HCT116 (cell line): ENCODE measurements around the gene RUVBL1. TPM values are rescaled to one million over a fixed set of nuclear protein-coding genes. Genes with fewer than 3 reads are reported as not detected.

Experiments
- ATAC-seq: fragments of 200-7000 bp; cut with Tn5 transposase; 2 replicates; pipeline ENCODE4 v1.9.1; 2020; ENCODE audit warnings: mild to moderate bottlenecking, moderate library complexity
- BruUV-seq: library from RNA; stranded (reverse); fragments of 400-500 nt; replicated peaks from 2 replicates; lab custom pipeline; 2021; lab: Mats Ljungman, UMichigan
- CTCF ChIA-PET: fragments of 300-600 bp; sonication (Branson Sonifier 250); formaldehyde crosslinking; loops from one replicate; lab custom pipeline; 2021; ENCODE audit warnings: antibody characterized with exemption; lab: Charles Lee
- POLR2A ChIA-PET: fragments of 300-600, 350-600 bp; sonication (Branson Sonifier 250); formaldehyde crosslinking; loops from one replicate; lab custom pipeline; 2021; ENCODE audit warnings: antibody characterized with exemption; lab: Charles Lee
- RAD21 ChIA-PET, 2 experiments: fragments of 300-600 bp; sonication (Branson Sonifier 250); formaldehyde crosslinking; loops; one replicate each; lab custom pipeline; 2023; ENCODE audit warnings: low total read pairs in 2 of 2; ENCODE audit not compliant: uncharacterized antibody in 2 of 2, unreplicated experiment in 2 of 2, low non-redundant PET in 1 of 2; lab: Charles Lee
- DNase-seq: peaks from one replicate; pipeline ENCODE4 v3.0.0-alpha.2; 2010; ENCODE audit warnings: low read depth, low spot score
- H2AFZ ChIP-seq: fragments of 200-600 bp; shearing (Covaris generic), sonication (generic); 2 replicates; pipeline ENCODE4 v1.6.1; 2017; ENCODE audit warnings: low read depth, mixed run types, mixed read lengths, antibody characterized with exemption, low read length; ENCODE audit not compliant: poor library complexity, severe bottlenecking
- H3K27ac ChIP-seq: 2 replicates; pipeline ENCODE4 v1.5.1; 2012; ENCODE audit warnings: low read depth, low read length
- H3K27me3 ChIP-seq: fragments of 200-600 bp; sonication (generic); 2 replicates; pipeline ENCODE4 v1.6.1; 2016; ENCODE audit warnings: mixed run types, low read length, mixed read lengths; ENCODE audit not compliant: insufficient read depth
- H3K36me3 ChIP-seq, 2 experiments: fragments of 200-500 bp in 1 of 2; fragments of 200-600 bp in 1 of 2; sonication (Bioruptor generic) in 1 of 2; sonication (generic) in 1 of 2; 2 replicates each; pipeline versions ENCODE4 v1.5.1 to v1.6.1; 2014 to 2016; ENCODE audit warnings: low read length in 2 of 2, inconsistent platforms in 1 of 2, mixed read lengths in 1 of 2, mixed run types in 1 of 2; ENCODE audit not compliant: insufficient read depth in 2 of 2, control insufficient read depth in 1 of 2
- H3K4me1 ChIP-seq, 2 experiments: fragments of 200-600 bp in 1 of 2; sonication (generic) in 1 of 2; 2 replicates each; pipeline versions ENCODE4 v1.5.1 to v1.6.1; 2012 to 2017; ENCODE audit warnings: low read length in 2 of 2, inconsistent platforms in 1 of 2, mild to moderate bottlenecking in 1 of 2, mixed read lengths in 1 of 2, mixed run types in 1 of 2, moderate library complexity in 1 of 2; ENCODE audit not compliant: insufficient read depth in 2 of 2, control insufficient read depth in 1 of 2
- H3K4me2 ChIP-seq: fragments of 200-600 bp; sonication (generic); 2 replicates; pipeline ENCODE4 v1.6.1; 2017; ENCODE audit warnings: mixed run types, low read length, mixed read lengths
- H3K4me3 ChIP-seq, 2 experiments: fragments of 200-600 bp in 1 of 2; sonication (generic) in 1 of 2; replicated peaks in 1 of 2; 2 replicates each; pipeline ENCODE4 v1.5.1; 2011 to 2016; ENCODE audit warnings: low read length in 2 of 2, control low read depth in 1 of 2, low read depth in 1 of 2, mild to moderate bottlenecking in 1 of 2, mixed read lengths in 1 of 2, mixed run types in 1 of 2
- H3K79me2 ChIP-seq: fragments of 200-600 bp; sonication (generic); 2 replicates; pipeline ENCODE4 v1.6.1; 2017; ENCODE audit warnings: mild to moderate bottlenecking, mixed run types, low read length, moderate library complexity, mixed read lengths; ENCODE audit not compliant: insufficient read depth
- H3K9ac ChIP-seq: fragments of 200-600 bp; sonication (generic); 2 replicates; pipeline ENCODE4 v1.6.1; 2016; ENCODE audit warnings: low read length, mixed read lengths
- H3K9me2 ChIP-seq: fragments of 200-600 bp; sonication (generic), shearing (Covaris generic); 2 replicates; pipeline ENCODE4 v1.6.1; 2017; ENCODE audit warnings: mixed run types, mild to moderate bottlenecking, moderate library complexity; ENCODE audit not compliant: insufficient read depth
- H3K9me3 ChIP-seq, 2 experiments: fragments of 200-500 bp in 1 of 2; fragments of 200-600 bp in 1 of 2; sonication (Bioruptor generic) in 1 of 2; sonication (generic) in 1 of 2; 2 replicates each; pipeline ENCODE4 v1.6.1; 2014 to 2017; ENCODE audit warnings: low read length in 2 of 2, mixed read lengths in 2 of 2, inconsistent platforms in 1 of 2, low read depth in 1 of 2, mild to moderate bottlenecking in 1 of 2, mixed run types in 1 of 2, moderate library complexity in 1 of 2; ENCODE audit not compliant: control insufficient read depth in 1 of 2, insufficient read depth in 1 of 2
- H4K20me1 ChIP-seq: fragments of 200-600 bp; sonication (generic), shearing (Covaris generic); 2 replicates; pipeline ENCODE4 v1.6.1; 2017; ENCODE audit warnings: mixed run types, mild to moderate bottlenecking, moderate library complexity; ENCODE audit not compliant: insufficient read depth
- CBX3 ChIP-seq: IDR thresholded peaks from 2 replicates; pipeline ENCODE4 v1.6.1; 2012; ENCODE audit warnings: low read depth
- CEBPB ChIP-seq: IDR thresholded peaks from 2 replicates; pipeline ENCODE4 v1.6.1; 2012; ENCODE audit warnings: low read depth
- EGR1 ChIP-seq: IDR thresholded peaks from 2 replicates; pipeline ENCODE4 v1.6.1; 2012; ENCODE audit warnings: low read depth
- ELF1 ChIP-seq: IDR thresholded peaks from 2 replicates; pipeline ENCODE4 v1.6.1; 2012; ENCODE audit warnings: low read depth, borderline replicate concordance
- EZH2 ChIP-seq: fragments of 200-600 bp; sonication (generic); IDR thresholded peaks from 2 replicates; pipeline ENCODE4 v1.6.1; 2017; ENCODE audit warnings: antibody characterized with exemption, mixed run types
- EZH2phosphoT487 ChIP-seq: fragments of 200-600 bp; IDR thresholded peaks from 2 replicates; pipeline ENCODE4 v1.6.1; 2018; ENCODE audit warnings: antibody characterized with exemption, borderline replicate concordance
- FOSL1 ChIP-seq: IDR thresholded peaks from 2 replicates; pipeline ENCODE4 v1.6.1; 2012; ENCODE audit warnings: low read depth
- POLR2A ChIP-seq: IDR thresholded peaks from 2 replicates; pipeline ENCODE4 v1.7.0; 2011; ENCODE audit warnings: borderline replicate concordance; ENCODE audit not compliant: insufficient read depth, insufficient read length; ENCODE audit errors: extremely low read depth
- POLR2AphosphoS5 ChIP-seq: IDR thresholded peaks from 2 replicates; pipeline ENCODE4 v1.6.1; 2011; ENCODE audit warnings: mild to moderate bottlenecking, low read depth, low read length, moderate library complexity
- RAD21 ChIP-seq: IDR thresholded peaks from 2 replicates; pipeline ENCODE4 v1.6.1; 2012; ENCODE audit warnings: low read depth, mild to moderate bottlenecking
- SP1 ChIP-seq: IDR thresholded peaks from 2 replicates; pipeline ENCODE4 v1.6.1; 2012; ENCODE audit warnings: low read depth
- TCF7L2 ChIP-seq: IDR thresholded peaks from 2 replicates; pipeline ENCODE4 v1.7.0; 2011; ENCODE audit warnings: borderline replicate concordance, inconsistent platforms; ENCODE audit not compliant: insufficient read depth, insufficient read length; ENCODE audit errors: extremely low read depth
- YY1 ChIP-seq: IDR thresholded peaks from 2 replicates; pipeline ENCODE4 v1.6.1; 2011; ENCODE audit warnings: low read length, low read depth, moderate library complexity, mild to moderate bottlenecking; ENCODE audit not compliant: insufficient replicate concordance; ENCODE audit errors: extremely low read depth
- intact Hi-C: fragments of 100-400 bp; cut with micrococcal nuclease; formaldehyde crosslinking; loops from 2 replicates; pipeline ENCODE4 v1.10.0; 2022
- total RNA-seq: library from RNA; stranded (reverse); gene quantifications from one replicate; pipeline ENCODE4 v1.2.1, GENCODE V29; 2021; ENCODE audit not compliant: unreplicated experiment
- TF ChIP-seq, protein P1 (sequence below): IDR thresholded peaks from 2 replicates; pipeline ENCODE4 v1.6.1; 2012; ENCODE audit warnings: low read depth
- TF ChIP-seq, protein P2 (sequence below): IDR thresholded peaks from 2 replicates; pipeline ENCODE4 v1.6.1; 2012
- TF ChIP-seq, protein P3 (sequence below): IDR thresholded peaks from 2 replicates; pipeline ENCODE4 v1.6.1; 2012
- TF ChIP-seq, protein P4 (sequence below), 3 experiments: fragments of 200-600 bp in 1 of 3; sonication (generic) in 1 of 3; IDR thresholded peaks in 2 of 3; conservative IDR thresholded peaks in 1 of 3; 2 replicates each; pipeline ENCODE4 v1.5.1; 2012 to 2017; ENCODE audit warnings: low read depth in 2 of 3, low read length in 2 of 3, antibody characterized with exemption in 1 of 3, borderline replicate concordance in 1 of 3, control low read depth in 1 of 3, mild to moderate bottlenecking in 1 of 3, mixed read lengths in 1 of 3, mixed run types in 1 of 3, moderate library complexity in 1 of 3; ENCODE audit not compliant: insufficient read depth in 1 of 3

The RUVBL1 gene
- total RNA-seq, 1 experiment from 2014 or later = 129 TPM

DNA sequence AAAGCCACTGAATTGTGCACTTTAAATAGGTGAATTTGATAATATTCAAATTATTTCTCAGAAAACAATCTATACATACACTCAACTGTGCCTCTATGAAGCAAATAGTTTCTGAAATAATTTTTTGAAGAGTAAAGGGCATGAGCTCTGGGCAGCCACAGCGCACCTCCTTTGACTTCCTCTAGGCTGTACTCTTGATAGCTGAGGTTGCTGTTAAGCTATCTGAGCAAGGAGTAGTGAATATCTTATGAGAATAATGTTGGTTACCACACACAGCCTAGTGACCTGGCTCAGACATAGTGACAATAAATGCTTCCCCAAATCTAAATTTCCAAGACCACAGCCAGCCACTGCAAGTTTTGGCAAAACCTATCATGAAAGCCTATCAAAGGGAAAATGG, 83.0 kb downstream of the RUVBL1 start:
- POLR2A ChIA-PET = no interaction called here
- Histone ChIP-seq H3K9me2 (no peaks in the 10 kb centered on the region), H2AFZ (no peak overlapping the region), H3K9me3 (no peaks in the 10 kb centered on the region), H3K79me2 (no peaks in the 10 kb centered on the region), H3K9ac (no peak overlapping the region), H3K4me2 (no peak overlapping the region), H3K4me3 (no peak overlapping the region), H3K27ac (no peak overlapping the region), H3K4me1 (no peaks in the 10 kb centered on the region), H4K20me1 (no peaks in the 10 kb centered on the region), H3K36me3 (no peaks in the 10 kb centered on the region), H3K27me3 (no peaks in the 10 kb centered on the region)
- DNase-seq (no peak), ATAC-seq (peak; percentile 53)
- no TSS peak for BruUV-seq
- TF ChIP-seq EGR1 (no peak), TCF7L2 (no peak), CBX3 (no peak), YY1 (no peak), FOSL1 (no peak), SP1 (no peak), ELF1 (no peak), RAD21 (no peak), POLR2AphosphoS5 (no peak), EZH2 (no peak), POLR2A (no peak), CEBPB (no peak), EZH2phosphoT487 (no peak)
- TF ChIP-seq, protein P1, sequence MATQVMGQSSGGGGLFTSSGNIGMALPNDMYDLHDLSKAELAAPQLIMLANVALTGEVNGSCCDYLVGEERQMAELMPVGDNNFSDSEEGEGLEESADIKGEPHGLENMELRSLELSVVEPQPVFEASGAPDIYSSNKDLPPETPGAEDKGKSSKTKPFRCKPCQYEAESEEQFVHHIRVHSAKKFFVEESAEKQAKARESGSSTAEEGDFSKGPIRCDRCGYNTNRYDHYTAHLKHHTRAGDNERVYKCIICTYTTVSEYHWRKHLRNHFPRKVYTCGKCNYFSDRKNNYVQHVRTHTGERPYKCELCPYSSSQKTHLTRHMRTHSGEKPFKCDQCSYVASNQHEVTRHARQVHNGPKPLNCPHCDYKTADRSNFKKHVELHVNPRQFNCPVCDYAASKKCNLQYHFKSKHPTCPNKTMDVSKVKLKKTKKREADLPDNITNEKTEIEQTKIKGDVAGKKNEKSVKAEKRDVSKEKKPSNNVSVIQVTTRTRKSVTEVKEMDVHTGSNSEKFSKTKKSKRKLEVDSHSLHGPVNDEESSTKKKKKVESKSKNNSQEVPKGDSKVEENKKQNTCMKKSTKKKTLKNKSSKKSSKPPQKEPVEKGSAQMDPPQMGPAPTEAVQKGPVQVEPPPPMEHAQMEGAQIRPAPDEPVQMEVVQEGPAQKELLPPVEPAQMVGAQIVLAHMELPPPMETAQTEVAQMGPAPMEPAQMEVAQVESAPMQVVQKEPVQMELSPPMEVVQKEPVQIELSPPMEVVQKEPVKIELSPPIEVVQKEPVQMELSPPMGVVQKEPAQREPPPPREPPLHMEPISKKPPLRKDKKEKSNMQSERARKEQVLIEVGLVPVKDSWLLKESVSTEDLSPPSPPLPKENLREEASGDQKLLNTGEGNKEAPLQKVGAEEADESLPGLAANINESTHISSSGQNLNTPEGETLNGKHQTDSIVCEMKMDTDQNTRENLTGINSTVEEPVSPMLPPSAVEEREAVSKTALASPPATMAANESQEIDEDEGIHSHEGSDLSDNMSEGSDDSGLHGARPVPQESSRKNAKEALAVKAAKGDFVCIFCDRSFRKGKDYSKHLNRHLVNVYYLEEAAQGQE = no peak
- TF ChIP-seq, protein P2, sequence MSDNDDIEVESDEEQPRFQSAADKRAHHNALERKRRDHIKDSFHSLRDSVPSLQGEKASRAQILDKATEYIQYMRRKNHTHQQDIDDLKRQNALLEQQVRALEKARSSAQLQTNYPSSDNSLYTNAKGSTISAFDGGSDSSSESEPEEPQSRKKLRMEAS = no peak
- TF ChIP-seq, protein P3, sequence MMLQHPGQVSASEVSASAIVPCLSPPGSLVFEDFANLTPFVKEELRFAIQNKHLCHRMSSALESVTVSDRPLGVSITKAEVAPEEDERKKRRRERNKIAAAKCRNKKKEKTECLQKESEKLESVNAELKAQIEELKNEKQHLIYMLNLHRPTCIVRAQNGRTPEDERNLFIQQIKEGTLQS = no peak
- TF ChIP-seq, protein P4, sequence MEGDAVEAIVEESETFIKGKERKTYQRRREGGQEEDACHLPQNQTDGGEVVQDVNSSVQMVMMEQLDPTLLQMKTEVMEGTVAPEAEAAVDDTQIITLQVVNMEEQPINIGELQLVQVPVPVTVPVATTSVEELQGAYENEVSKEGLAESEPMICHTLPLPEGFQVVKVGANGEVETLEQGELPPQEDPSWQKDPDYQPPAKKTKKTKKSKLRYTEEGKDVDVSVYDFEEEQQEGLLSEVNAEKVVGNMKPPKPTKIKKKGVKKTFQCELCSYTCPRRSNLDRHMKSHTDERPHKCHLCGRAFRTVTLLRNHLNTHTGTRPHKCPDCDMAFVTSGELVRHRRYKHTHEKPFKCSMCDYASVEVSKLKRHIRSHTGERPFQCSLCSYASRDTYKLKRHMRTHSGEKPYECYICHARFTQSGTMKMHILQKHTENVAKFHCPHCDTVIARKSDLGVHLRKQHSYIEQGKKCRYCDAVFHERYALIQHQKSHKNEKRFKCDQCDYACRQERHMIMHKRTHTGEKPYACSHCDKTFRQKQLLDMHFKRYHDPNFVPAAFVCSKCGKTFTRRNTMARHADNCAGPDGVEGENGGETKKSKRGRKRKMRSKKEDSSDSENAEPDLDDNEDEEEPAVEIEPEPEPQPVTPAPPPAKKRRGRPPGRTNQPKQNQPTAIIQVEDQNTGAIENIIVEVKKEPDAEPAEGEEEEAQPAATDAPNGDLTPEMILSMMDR (IDR thresholded peaks at IDR 0.05 in 2 of 3, conservative IDR thresholded peaks at IDR 0.05 in 1 of 3; ENCODE audit: borderline replicate concordance in 1 of 3, insufficient read depth in 1 of 3, low read depth in 2 of 3, low read length in 2 of 3) = no peak
- intact Hi-C loops = no loop called here
- RAD21 ChIA-PET = no interaction called here
- CTCF ChIA-PET = no interaction called here
